AG04449 (cell line): ENCODE measurements around the gene RDH11.

Experiments used
- CTCF ChIA-PET: fragments of 350-600 bp; formaldehyde crosslinking; extraction: SDS; loops from one replicate; lab custom pipeline; 2021; ENCODE audit warnings: antibody characterized with exemption; lab: Yijun Ruan, JAX
- POLR2A ChIA-PET: fragments of 400-600, 350-600 bp; formaldehyde crosslinking; extraction: SDS; loops from one replicate; lab custom pipeline; 2020; ENCODE audit warnings: antibody characterized with exemption, inconsistent platforms; lab: Yijun Ruan, JAX
- DNase-seq: peaks from one replicate; pipeline ENCODE4 v3.0.0-alpha.2; 2010; ENCODE audit warnings: low read depth, low spot score
- H3K4me3 ChIP-seq: 2 replicates; pipeline ENCODE4 v1.5.1; 2011; ENCODE audit warnings: low read depth, mild to moderate bottlenecking, control low read depth, low read length
- CTCF ChIP-seq: IDR thresholded peaks from one replicate; pipeline ENCODE4 v1.5.1; 2011; ENCODE audit warnings: mild to moderate bottlenecking, moderate library complexity, low read length, control low read depth, inconsistent platforms; ENCODE audit not compliant: insufficient read depth; ENCODE audit errors: missing control alignments

The RDH11 gene

DNA sequence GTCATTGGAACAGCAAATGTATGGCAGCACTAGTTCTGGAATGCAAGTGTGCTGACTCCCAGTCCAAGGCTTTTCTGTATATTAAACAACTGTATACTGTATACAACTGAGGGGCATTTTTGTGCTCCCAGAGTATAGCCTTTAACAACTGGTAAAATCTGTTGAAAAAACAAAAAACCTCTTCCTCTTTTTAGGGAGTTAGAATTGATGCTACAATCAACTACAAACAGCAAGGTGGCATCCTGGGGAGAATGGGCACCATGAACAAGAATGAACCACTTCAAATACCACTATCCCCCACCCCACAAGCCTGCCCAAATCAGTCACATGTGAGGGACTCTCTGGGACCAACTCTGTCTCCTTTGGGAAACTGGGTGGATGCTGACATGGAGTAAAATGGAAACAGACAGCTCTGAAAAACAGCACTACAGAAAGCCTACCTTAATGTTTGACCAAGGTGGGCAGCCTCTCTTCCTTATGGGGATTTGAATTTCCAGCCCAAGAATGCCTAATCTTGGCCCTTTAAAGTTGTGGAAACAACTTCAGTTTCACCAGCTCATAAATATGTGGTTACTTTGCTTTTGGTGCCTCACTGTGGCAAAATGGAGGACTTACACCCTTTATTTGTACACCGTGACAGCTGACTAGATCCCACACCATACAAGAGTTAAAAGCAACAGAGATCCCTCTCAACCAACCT is 28.7 kb downstream of the RDH11 start:
- CTCF ChIA-PET = interaction anchor here (0.6 to 16.3 kb wide), 34 partner anchors 10 to 240 kb away, joined by 3 to 269 read pairs (median 5); partner anchors contain the start of genes ARG2, PIGH, RDH11 and RDH12
- no peak for DNase-seq
- POLR2A ChIA-PET = no interaction called here
- H3K4me3 ChIP-seq = no peak overlapping the region
- TF ChIP-seq CTCF = peak; percentile 61

GRCh38 chr14:67665868-67666267 is 29.7 kb downstream of the RDH11 start:
- POLR2A ChIA-PET = no interaction called here
- no peak overlapping the region for H3K4me3 ChIP-seq
- TF ChIP-seq CTCF = no peak
- CTCF ChIA-PET = interaction anchor here (0.9 to 16.3 kb wide), 19 partner anchors 11 to 239 kb away, joined by 3 to 269 read pairs (median 10); partner anchors contain the start of genes ARG2, PIGH and RDH12
- no peak for DNase-seq

GRCh38 chr14:67663633-67664032 is 31.9 kb downstream of the RDH11 start:
- no peak for DNase-seq
- TF ChIP-seq CTCF = no peak
- POLR2A ChIA-PET = no interaction called here
- CTCF ChIA-PET = interaction anchor here (0.7 to 16.3 kb wide), 10 partner anchors 8 to 236 kb away, joined by 3 to 269 read pairs (median 7); partner anchors contain the start of genes ARG2 and PIGH
- H3K4me3 ChIP-seq = no peak overlapping the region

GRCh38 chr14:67653651-67654280 is 41.8 kb downstream of the RDH11 start:
- no peak for TF ChIP-seq CTCF
- POLR2A ChIA-PET = interaction anchor here (1.6 kb wide), 1 partner anchor 9 kb away, joined by 5 read pairs; no protein-coding TSS in a partner anchor

GRCh38 chr14:67652189-67652588 is 43.4 kb downstream of the RDH11 start:
- TF ChIP-seq CTCF = no peak
- ChIA-PET CTCF (interaction anchor here (1.0 to 8.8 kb wide), 9 partner anchors 9 to 81 kb away, joined by 3 to 109 read pairs (median 5); partner anchors contain the start of genes PIGH and VTI1B), POLR2A (no interaction called here)
- H3K4me3 ChIP-seq = no peak overlapping the region
- no peak for DNase-seq

More at GRCh38 chr14:67653651-67654280, 41.8 kb downstream of the RDH11 start:
- no peak overlapping the region for H3K4me3 ChIP-seq
- CTCF ChIA-PET = interaction anchor here (0.8 to 8.8 kb wide), 8 partner anchors 9 to 69 kb away, joined by 3 to 109 read pairs (median 5); partner anchors contain the start of genes PIGH and VTI1B
- DNase-seq = no peak

DNA sequence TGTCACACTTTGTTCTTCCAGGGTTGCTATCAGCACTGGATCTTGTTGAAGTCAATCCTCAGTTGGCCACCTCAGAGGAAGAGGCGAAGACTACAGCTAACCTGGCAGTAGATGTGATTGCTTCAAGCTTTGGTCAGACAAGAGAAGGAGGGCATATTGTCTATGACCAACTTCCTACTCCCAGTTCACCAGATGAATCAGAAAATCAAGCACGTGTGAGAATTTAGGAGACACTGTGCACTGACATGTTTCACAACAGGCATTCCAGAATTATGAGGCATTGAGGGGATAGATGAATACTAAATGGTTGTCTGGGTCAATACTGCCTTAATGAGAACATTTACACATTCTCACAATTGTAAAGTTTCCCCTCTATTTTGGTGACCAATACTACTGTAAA is 44.9 kb downstream of the RDH11 start:
- ChIA-PET CTCF (interaction anchor here (1.5 to 8.8 kb wide), 3 partner anchors 16 to 32 kb away, joined by 5 to 109 read pairs (median 9); partner anchors contain the start of gene VTI1B), POLR2A (no interaction called here)
- H3K4me3 ChIP-seq = no peak overlapping the region
- TF ChIP-seq CTCF = no peak
- DNase-seq = no peak
